HG03575 (cell line): Measurements from ENCODE around the gene TFG.

Experiments
- ATAC-seq: cut with Tn5 transposase; IDR thresholded peaks from one replicate; pipeline ENCODE4 v1.9.1; 2021; ENCODE audit not compliant: unreplicated experiment, insufficient number of reproducible peaks, low FRiP score; ENCODE audit errors: extremely low read depth

Gene TFG

GRCh38 chr3:100744671-100745070 is 35.4 kb downstream of the TFG start:
- no peak for ATAC-seq

DNA sequence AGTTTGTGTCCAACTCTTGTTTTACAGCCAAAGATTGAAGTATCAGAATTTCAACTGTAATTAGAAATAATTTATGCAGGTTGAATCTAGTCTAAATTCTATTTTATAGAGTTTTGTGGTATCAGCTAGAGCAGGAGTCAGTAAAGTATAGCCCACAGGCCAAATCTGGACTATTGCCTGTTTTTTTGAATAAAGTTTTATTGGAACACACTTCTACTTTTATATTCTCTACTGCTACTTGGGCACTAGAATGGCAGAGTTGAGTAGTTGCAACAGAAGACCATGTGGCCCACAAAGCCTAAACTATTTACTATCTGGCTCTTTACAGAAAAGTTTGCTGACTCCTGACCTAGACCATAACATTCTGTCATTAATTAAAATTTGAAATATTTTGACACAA is 36.3 kb downstream of the TFG start:
- no peak for ATAC-seq

DNA sequence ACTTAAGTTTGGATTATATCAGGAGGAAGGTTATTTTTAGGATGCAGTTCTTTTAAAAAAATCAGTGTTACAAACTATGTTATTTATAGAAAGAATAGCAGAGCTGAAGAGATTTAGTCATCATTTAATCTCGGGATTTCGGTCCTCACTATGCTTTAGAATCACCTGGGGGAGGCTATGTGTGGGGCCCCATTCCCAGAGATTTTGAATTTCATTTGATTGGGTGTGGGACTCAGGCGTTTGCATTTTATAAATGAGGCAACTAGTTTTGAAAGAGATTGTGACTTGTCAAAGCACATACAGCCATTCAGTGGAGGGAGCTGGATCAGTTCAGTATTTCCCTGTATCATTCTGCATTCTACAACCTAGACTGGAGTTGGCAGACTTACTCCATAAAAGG is 36.8 kb downstream of the TFG start:
- no peak for ATAC-seq

DNA sequence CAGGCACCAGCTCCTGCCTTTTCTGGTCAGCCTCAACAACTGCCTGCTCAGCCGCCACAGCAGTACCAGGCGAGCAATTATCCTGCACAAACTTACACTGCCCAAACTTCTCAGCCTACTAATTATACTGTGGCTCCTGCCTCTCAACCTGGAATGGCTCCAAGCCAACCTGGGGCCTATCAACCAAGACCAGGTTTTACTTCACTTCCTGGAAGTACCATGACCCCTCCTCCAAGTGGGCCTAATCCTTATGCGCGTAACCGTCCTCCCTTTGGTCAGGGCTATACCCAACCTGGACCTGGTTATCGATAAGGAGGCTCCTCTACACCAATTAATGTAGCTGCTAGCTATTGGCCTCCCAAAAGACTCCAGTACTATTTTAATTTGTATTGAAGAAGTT is 38.9 kb downstream of the TFG start:
- ATAC-seq: no peak

DNA sequence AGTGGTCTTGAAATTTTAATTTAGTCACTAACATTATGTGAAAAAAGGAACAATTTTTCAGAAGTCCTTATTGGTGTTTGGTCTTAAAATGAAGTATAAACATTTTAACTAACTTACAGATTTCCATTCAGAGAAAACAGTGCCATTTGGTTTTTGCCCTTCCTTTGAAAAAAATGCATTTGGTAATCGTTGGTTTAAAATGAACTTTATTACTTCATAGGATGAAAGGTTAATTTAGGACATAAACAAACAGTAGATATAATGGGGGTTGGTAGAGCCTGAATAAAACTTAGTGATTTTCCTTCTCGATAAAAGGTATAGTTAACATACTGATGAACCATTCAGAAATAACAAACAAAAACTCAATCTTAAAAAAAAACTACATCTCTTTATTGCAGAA is 39.7 kb downstream of the TFG start:
- ATAC-seq: no peak

DNA sequence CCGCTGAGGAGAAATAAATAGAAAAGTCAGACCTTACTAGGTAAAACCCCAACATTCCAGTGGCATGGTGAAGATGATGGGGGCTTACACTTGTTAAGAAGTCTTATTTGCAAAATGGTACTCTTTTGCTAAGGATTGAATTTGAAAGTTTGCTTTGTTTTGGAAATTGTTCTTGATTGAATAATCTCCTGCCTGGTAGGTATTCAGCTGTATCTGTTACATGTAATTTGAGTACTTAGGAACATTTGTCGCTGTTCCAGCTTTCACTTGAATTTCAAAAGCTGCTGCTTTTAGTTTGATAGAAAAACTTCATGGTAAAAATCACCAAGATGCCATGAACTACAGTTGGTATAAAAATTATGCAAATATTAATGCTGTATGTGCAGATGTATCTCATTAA is 44.6 kb downstream of the TFG start:
- ATAC-seq: no peak

- no peak for ATAC-seq
These were observed 45.5 kb downstream of the TFG start for GRCh38 chr3:100754563-100755334.

- no peak for ATAC-seq
These were observed 47.1 kb downstream of the TFG start for GRCh38 chr3:100756441-100756840.

GRCh38 chr3:100759159-100759558 is 49.9 kb downstream of the TFG start:
- no peak for ATAC-seq

- ATAC-seq: no peak
These were observed 50.7 kb downstream of the TFG start for GRCh38 chr3:100759950-100760349.

GRCh38 chr3:100760377-100760776 is 51.1 kb downstream of the TFG start:
- ATAC-seq: no peak

GRCh38 chr3:100761211-100761942 is 52.1 kb downstream of the TFG start:
- ATAC-seq: no peak

- ATAC-seq: no peak
These were observed 52.7 kb downstream of the TFG start for GRCh38 chr3:100761951-100762350.

GRCh38 chr3:100765437-100765975 is 56.2 kb downstream of the TFG start:
- ATAC-seq: no peak

DNA sequence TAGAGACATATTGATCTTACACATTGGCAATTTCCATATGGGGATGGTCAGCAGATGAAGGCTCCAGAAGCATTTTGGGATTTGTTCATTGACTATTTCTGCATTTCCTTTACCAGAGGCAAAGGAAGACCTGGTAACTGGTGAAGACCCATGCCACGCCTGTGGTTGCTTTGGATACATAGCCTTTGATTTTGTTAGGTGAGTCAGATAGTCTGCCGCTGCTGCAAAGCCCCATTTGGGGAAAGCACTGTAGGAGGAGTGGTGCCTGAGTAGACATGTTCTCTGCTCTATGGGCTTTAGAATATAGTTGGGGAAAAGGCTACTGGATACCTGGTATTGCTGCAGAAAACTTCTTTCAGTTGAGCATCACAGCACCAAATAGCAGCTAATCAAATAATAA is 56.8 kb downstream of the TFG start:
- no peak for ATAC-seq

DNA sequence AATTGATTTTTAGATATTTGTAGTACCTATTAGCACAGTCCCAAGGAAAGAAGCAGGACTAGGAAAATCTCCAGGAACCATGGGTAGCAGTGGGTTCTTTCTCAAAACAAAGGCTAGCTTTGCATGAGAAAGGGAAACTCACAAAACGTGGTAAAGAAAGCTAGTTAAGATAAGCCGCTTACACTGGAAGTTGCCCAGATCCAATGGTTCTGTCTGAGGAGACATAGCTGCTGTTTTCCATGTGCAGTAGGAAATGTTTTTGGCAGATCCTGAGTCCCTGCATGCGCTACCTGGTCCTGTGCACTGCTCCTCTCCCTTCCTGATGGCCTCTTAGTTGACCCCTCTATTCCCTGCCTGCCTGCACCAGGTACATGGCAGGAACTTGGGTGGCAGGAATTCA is 60.4 kb downstream of the TFG start:
- no peak for ATAC-seq

DNA sequence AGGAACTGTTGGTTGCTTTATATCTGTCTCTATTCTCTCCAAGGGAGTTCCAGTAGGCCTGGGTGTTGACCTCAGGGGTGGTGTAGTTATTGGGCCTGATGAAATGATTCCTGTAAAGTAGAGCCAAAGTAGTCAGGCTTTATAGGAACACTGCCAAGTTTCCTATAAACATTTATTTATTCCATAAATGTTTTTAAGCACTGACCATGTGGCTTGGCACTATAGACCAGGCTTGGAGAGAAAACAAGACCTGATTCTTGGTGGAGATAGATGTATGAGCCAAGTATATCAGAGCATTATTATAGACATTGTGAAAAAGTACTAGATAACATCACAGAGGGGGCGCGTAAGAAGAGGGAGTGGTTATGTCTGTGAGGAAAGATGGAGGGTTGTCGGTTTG is 65.9 kb downstream of the TFG start:
- no peak for ATAC-seq

DNA sequence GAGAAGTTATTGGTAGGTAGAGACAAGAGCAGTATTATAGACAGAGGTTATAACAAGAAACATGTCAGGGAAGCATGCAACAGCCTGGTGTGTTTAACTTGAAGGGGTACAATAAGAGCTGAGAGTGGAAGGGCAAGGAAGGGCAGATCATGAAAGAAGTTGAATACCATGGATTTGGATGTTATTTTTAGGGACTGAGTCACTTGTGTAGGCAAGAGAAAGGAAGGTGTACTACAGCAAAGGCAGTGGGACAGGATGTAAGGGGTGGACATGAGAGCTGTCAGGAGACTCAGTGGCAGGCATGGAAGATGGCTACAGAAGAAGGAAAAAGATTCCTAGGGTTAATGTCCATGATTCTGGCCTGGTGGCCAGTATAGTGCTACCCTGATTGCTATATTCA is 66.4 kb downstream of the TFG start:
- no peak for ATAC-seq

GRCh38 chr3:100776097-100776729 is 66.9 kb downstream of the TFG start:
- ATAC-seq: no peak

DNA sequence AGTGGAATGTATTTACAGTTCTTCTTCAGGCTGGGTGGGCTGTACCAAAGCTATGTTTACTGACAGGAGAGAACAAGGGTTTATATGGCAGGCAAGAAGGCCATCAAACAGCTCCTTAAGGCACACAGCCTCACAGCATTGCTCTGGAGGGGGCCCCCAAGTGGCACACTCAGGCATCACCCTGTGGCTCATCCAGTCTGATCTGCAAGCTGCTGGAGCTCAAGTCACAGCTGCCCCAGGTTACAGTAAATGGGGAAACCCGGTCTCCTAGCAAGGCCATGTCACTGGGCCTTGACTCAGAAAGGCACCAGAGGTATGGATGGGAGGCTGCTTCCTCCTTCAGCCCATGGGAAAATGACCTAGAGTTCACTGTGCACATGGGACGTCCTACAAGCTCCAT is 67.5 kb downstream of the TFG start:
- ATAC-seq: no peak
